GM18508 (cell line): Measurements from ENCODE around the gene C6orf47.
"Not testable (repeated sequence)": the region's sequence is repeated elsewhere in the genome, so short reads cannot be mapped to it uniquely, and the experiment has no call there.

Experiments
- ATAC-seq: cut with Tn5 transposase; IDR thresholded peaks from one replicate; pipeline ENCODE4 v1.9.1; 2021; ENCODE audit warnings: moderate number of reproducible peaks; ENCODE audit not compliant: insufficient read depth, unreplicated experiment

C6orf47 gene

GRCh38 chr6:31660381-31661261 is at the start of gene C6orf47:
C6orf47 (minus strand) TSS chr6:31660778; CDS start chr6:31659947, 831 bp downstream.
- ATAC-seq: no peak

- not testable (repeated sequence) for ATAC-seq
Observed at GRCh38 chr6:31709157-31709556, 48.6 kb upstream of the C6orf47 start.

GRCh38 chr6:31708224-31708623 is 47.6 kb upstream of the C6orf47 start:
- ATAC-seq: no peak

GRCh38 chr6:31707701-31708100 is 47.1 kb upstream of the C6orf47 start:
- no peak for ATAC-seq

- no peak for ATAC-seq
Observed at GRCh38 chr6:31706599-31706998, 46.0 kb upstream of the C6orf47 start, which contains the start of gene LY6G6F. LY6G6F (plus strand) TSS chr6:31706866; CDS start chr6:31706907, 41 bp downstream.

GRCh38 chr6:31705931-31706330 is 45.4 kb upstream of the C6orf47 start:
- ATAC-seq: no peak

- ATAC-seq: no peak
Observed at GRCh38 chr6:31702819-31703716, 42.5 kb upstream of the C6orf47 start, which contains the start of gene ABHD16A. ABHD16A (minus strand) TSS chr6:31703324; CDS start chr6:31703281, 43 bp downstream.

GRCh38 chr6:31702405-31702818 is 41.8 kb upstream of the C6orf47 start:
- ATAC-seq: no peak

- no peak for ATAC-seq
Observed at GRCh38 chr6:31701666-31702404, 41.3 kb upstream of the C6orf47 start.

- no peak for ATAC-seq
Observed at GRCh38 chr6:31700740-31701401, 40.3 kb upstream of the C6orf47 start.

- no peak for ATAC-seq
Observed at GRCh38 chr6:31697555-31697954, 37.0 kb upstream of the C6orf47 start.

GRCh38 chr6:31693535-31693934 is 33.0 kb upstream of the C6orf47 start:
- ATAC-seq: no peak

GRCh38 chr6:31692886-31693285 is 32.3 kb upstream of the C6orf47 start:
- ATAC-seq: no peak

- ATAC-seq: no peak
Observed at GRCh38 chr6:31692353-31692752, 31.8 kb upstream of the C6orf47 start.

- no peak for ATAC-seq
Observed at GRCh38 chr6:31691564-31692108, 31.1 kb upstream of the C6orf47 start.

- no peak for ATAC-seq
Observed at GRCh38 chr6:31691078-31691463, 30.5 kb upstream of the C6orf47 start.

- no peak for ATAC-seq
Observed at GRCh38 chr6:31690231-31691077, 29.9 kb upstream of the C6orf47 start.
